NCI-H2196 (cell line): ENCODE results near the gene PALLD.
"Not testable (repeated sequence)": the region's sequence is repeated elsewhere in the genome, so short reads cannot be mapped to it uniquely, and the experiment has no call there.

ENCODE experiments used
- DNase-seq: peaks from one replicate; lab custom pipeline; 2025; ENCODE audit not compliant: unreplicated experiment; lab: John Stamatoyannopoulos, UW

PALLD gene

GRCh38 chr4:168724686-168725411, 228.0 kb downstream of the PALLD start:
- no peak for DNase-seq

- no peak for DNase-seq
These were observed 229.1 kb downstream of the PALLD start for GRCh38 chr4:168725930-168726329.

GRCh38 chr4:168727181-168727580, 230.3 kb downstream of the PALLD start:
- not testable (repeated sequence) for DNase-seq

- no peak for DNase-seq
These were observed 234.3 kb downstream of the PALLD start for GRCh38 chr4:168731006-168731636.

GRCh38 chr4:168731706-168732414, 235.0 kb downstream of the PALLD start:
- no peak for DNase-seq

- no peak for DNase-seq
These were observed 235.9 kb downstream of the PALLD start for GRCh38 chr4:168732714-168733113.

- DNase-seq: no peak
These were observed 238.1 kb downstream of the PALLD start for GRCh38 chr4:168734703-168735678.

GRCh38 chr4:168735735-168736134, 238.9 kb downstream of the PALLD start:
- no peak for DNase-seq

GRCh38 chr4:168736860-168737805, 240.3 kb downstream of the PALLD start:
- DNase-seq: no peak

- no peak for DNase-seq
These were observed 240.9 kb downstream of the PALLD start for GRCh38 chr4:168737806-168738172.

GRCh38 chr4:168739886-168740285, 243.0 kb downstream of the PALLD start:
- no peak for DNase-seq

GRCh38 chr4:168740691-168741090, 243.8 kb downstream of the PALLD start:
- no peak for DNase-seq

GRCh38 chr4:168741281-168742173, 244.7 kb downstream of the PALLD start:
- DNase-seq: no peak

- DNase-seq: no peak
These were observed 246.3 kb downstream of the PALLD start for GRCh38 chr4:168743131-168743530.

- DNase-seq: peak; percentile 1
These were observed 246.7 kb downstream of the PALLD start for GRCh38 chr4:168743601-168744000.

- no peak for DNase-seq
These were observed 247.2 kb downstream of the PALLD start for GRCh38 chr4:168744021-168744420.

GRCh38 chr4:168748807-168749206, 252.0 kb downstream of the PALLD start:
- no peak for DNase-seq

GRCh38 chr4:168751263-168752225, 254.7 kb downstream of the PALLD start:
- no peak for DNase-seq
